D341Med (cell line): ENCODE data around the gene RIPOR1.
A peak's percentile ranks its signal among the peaks of the same experiment; 100 is the strongest.
"Not testable (repeated sequence)": the region's sequence is repeated elsewhere in the genome, so short reads cannot be mapped to it uniquely, and the experiment has no call there.

Source experiments
- DNase-seq: peaks from one replicate; pipeline ENCODE4 v3.0.0; 2012; ENCODE audit warnings: low spot score

The RIPOR1 gene, protein sequence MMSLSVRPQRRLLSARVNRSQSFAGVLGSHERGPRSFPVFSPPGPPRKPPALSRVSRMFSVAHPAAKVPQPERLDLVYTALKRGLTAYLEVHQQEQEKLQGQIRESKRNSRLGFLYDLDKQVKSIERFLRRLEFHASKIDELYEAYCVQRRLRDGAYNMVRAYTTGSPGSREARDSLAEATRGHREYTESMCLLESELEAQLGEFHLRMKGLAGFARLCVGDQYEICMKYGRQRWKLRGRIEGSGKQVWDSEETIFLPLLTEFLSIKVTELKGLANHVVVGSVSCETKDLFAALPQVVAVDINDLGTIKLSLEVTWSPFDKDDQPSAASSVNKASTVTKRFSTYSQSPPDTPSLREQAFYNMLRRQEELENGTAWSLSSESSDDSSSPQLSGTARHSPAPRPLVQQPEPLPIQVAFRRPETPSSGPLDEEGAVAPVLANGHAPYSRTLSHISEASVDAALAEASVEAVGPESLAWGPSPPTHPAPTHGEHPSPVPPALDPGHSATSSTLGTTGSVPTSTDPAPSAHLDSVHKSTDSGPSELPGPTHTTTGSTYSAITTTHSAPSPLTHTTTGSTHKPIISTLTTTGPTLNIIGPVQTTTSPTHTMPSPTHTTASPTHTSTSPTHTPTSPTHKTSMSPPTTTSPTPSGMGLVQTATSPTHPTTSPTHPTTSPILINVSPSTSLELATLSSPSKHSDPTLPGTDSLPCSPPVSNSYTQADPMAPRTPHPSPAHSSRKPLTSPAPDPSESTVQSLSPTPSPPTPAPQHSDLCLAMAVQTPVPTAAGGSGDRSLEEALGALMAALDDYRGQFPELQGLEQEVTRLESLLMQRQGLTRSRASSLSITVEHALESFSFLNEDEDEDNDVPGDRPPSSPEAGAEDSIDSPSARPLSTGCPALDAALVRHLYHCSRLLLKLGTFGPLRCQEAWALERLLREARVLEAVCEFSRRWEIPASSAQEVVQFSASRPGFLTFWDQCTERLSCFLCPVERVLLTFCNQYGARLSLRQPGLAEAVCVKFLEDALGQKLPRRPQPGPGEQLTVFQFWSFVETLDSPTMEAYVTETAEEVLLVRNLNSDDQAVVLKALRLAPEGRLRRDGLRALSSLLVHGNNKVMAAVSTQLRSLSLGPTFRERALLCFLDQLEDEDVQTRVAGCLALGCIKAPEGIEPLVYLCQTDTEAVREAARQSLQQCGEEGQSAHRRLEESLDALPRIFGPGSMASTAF

GRCh38 chr16:67528222-67528869 lies at the start of gene RIPOR1:
Gene RIPOR1 (plus strand): TSS chr16:67528829. CDS start chr16:67538447, 9,618 bp downstream.
- DNase-seq = peak; percentile 94

- DNase-seq = peak; percentile 99
These were observed 47.6 kb upstream of the RIPOR1 start, which contains the start of gene ATP6V0D1 for GRCh38 chr16:67480833-67481560. Gene ATP6V0D1 (minus strand): TSS chr16:67481157. CDS start chr16:67481086, 71 bp downstream.

- no peak for DNase-seq
These were observed 46.9 kb upstream of the RIPOR1 start for GRCh38 chr16:67481561-67482232.

GRCh38 chr16:67482233-67482924 lies 46.2 kb upstream of the RIPOR1 start:
- no peak for DNase-seq

- DNase-seq = no peak
These were observed 45.5 kb upstream of the RIPOR1 start, which contains the start of gene AGRP for GRCh38 chr16:67483150-67483549. Gene AGRP (minus strand): TSS chr16:67483547. CDS start chr16:67483398, 149 bp downstream.

- no peak for DNase-seq
These were observed 44.7 kb upstream of the RIPOR1 start for GRCh38 chr16:67483731-67484525.

DNA sequence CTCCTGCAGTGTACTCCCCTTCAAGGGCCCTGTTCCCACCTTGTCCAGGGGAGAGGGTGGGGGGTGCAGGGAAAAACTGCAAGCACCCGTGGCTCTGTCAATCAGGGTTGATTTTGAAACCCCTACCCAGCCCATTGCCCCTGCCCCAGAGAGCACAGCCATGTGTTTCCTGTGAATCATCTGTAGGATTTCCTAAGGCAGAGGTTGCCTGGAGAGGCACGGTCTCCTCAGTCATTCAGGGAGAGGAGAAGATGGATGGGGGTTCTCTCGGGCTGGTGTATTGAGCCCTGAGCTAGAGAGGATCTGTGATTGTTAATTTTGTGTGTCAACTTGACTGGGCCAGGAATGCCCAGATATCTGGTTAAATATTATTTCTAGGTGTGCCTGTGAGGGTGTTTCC lies 41.8 kb upstream of the RIPOR1 start:
- no peak for DNase-seq

DNA sequence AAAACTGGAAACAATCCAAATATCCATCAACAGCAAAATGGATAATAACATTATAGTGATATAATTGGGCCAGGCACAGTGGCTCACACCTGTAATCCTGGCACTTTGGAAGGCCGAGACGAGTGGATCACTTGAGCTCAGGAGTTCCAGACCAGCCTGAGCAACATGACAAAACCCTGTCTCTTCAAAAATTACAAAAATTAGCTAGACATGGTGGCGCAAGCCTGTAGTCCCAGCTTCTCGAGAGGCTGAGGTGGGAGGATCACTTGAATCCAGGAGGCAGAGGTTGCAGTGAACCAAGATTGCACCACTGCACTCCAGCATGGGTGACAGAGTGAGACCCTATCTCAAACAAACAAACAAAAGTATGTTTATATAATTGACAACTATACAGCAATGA lies 41.1 kb upstream of the RIPOR1 start:
- DNase-seq = not testable (repeated sequence)

- no peak for DNase-seq
These were observed 39.1 kb upstream of the RIPOR1 start for GRCh38 chr16:67489401-67490083.

DNA sequence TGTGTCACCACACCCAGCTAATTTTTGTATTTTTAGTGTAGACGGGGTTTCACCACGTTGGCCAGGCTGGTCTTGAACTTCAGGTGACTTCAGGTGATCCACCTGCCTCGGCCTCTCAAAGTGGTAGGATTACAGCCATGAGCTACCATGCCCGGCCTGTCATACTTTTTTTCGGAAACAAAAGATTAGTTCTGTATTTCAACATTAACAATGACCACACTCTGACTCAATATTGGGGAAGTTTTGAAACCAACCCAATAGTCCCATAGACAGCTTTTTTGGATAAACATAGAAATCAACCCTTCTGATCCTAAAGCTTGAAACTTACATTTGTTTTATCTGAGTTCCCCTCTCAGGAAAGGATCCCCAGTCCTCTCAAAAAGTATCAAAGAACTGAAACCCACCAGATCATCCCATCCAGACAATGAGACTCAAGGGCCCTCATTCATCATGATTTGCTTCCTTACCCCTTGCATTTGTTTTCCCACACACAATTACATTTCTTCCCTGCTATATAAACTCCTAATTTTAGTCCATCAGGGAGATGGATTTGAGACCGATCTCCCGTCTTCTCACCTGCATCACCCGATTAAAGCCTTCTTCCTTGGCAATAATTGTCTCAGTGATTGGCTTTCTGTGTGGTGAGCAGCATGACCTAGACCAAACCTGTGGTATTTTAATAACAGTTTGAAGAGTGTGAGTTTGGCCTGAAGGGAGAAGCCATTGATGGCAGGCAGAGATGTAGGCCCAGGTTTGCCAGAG lies 38.1 kb upstream of the RIPOR1 start:
- no peak for DNase-seq

- DNase-seq = no peak
These were observed 29.5 kb upstream of the RIPOR1 start for GRCh38 chr16:67499106-67499505.

DNA sequence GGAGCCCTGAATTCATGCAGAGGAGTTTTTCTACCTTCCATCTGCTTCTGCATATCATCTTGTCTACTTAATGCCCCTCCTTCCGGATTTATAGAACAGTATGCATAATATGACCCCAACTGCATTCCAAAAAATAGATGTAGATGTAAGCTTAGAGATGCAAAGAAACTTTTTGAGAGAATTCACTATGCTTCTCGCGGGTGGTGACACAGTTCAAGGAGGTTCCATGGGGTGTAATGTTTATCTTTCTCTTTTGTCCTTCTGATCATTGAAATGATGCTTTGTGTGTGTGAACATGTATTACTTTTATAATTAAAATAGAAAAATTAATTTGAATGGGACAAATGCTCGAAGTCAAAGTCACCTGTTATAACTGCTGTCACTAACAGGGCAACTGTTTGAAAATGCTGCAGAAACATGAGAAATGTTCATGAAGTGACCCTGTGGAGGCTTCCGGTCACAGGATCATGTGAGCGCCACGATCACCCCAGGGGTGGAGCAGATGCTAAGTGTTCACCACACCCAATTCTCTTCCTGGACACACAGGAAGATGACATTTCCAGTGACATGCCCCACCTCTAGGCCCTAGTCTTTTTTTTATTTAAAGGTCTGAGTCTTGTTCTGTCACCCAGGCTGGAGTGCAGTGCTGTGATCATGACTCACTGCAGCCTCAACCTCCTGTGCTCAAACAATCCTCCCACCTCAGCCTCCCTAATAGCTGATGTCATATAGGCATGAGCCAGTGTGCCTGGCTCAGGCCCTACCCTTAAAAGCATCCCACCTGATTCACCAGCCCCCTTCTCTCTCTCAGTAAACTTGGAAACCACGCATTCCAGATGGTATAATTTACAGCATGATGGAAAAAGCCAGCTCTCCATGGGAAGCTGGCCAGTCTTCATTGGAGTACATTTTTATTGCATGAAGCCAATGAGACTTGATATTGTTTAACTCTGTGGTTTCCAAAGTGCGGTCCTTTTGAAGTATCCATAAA lies 24.3 kb upstream of the RIPOR1 start:
- no peak for DNase-seq

GRCh38 chr16:67506468-67506867 lies 22.2 kb upstream of the RIPOR1 start:
- DNase-seq = no peak

- no peak for DNase-seq
These were observed 19.6 kb upstream of the RIPOR1 start for GRCh38 chr16:67509016-67509415.

- not testable (repeated sequence) for DNase-seq
These were observed 14.7 kb upstream of the RIPOR1 start for GRCh38 chr16:67513892-67514291.

GRCh38 chr16:67514382-67514828 lies 14.2 kb upstream of the RIPOR1 start:
- peak; percentile 65 for DNase-seq
